ENCODE data around the gene FCER1G.

Gene FCER1G

GRCh38 chr1:161192476-161193465 lies 22.3 kb upstream of the FCER1G start (continued):
- TF ChIP-seq, protein P1, sequence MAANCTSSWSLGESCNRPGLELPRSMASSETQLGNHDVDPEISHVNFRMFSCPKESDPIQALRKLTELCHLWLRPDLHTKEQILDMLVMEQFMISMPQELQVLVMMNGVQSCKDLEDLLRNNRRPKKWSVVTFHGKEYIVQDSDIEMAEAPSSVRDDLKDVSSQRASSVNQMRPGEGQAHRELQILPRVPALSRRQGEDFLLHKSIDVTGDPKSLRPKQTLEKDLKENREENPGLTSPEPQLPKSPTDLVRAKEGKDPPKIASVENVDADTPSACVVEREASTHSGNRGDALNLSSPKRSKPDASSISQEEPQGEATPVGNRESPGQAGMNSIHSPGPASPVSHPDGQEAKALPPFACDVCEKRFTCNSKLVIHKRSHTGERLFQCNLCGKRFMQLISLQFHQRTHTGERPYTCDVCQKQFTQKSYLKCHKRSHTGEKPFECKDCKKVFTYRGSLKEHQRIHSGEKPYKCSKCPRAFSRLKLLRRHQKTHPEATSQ (tag by site-specific recombination; IDR thresholded peaks at IDR 0.05) = no peak
- TF ChIP-seq ZNF169 (tag by site-specific recombination; IDR thresholded peaks at IDR 0.05) (no peak), SALL2 (tag by site-specific recombination; IDR thresholded peaks at IDR 0.05; ENCODE audit: borderline replicate concordance) (no peak), ZBTB8A (tag by site-specific recombination; IDR thresholded peaks at IDR 0.05) (no peak), ZNF26 (tag by site-specific recombination; IDR thresholded peaks at IDR 0.05) (no peak), ZNF624 (tag by site-specific recombination; IDR thresholded peaks at IDR 0.05) (no peak), ZSCAN23 (tag by site-specific recombination; IDR thresholded peaks at IDR 0.05) (no peak), FEZF1 (tag by site-specific recombination; IDR thresholded peaks at IDR 0.05) (no peak), ZBTB10 (tag by site-specific recombination; IDR thresholded peaks at IDR 0.05) (0 out of 2 replicates have a peak, but pooled peaks have one; percentile 35), ZNF423 (tag by site-specific recombination; IDR thresholded peaks at IDR 0.05) (no peak), ZNF335 (tag by site-specific recombination; conservative IDR thresholded peaks at IDR 0.05) (no peak), ZNF558 (tag by site-specific recombination; IDR thresholded peaks at IDR 0.05) (no peak), KLF1 (tag by site-specific recombination; IDR thresholded peaks at IDR 0.05) (no peak), SCRT1 (tag by site-specific recombination; IDR thresholded peaks at IDR 0.05; ENCODE audit: borderline replicate concordance) (no peak), ZNF654 (tag by site-specific recombination; IDR thresholded peaks at IDR 0.05; ENCODE audit: low read depth) (peak; percentile 87), ZFP3 (tag by site-specific recombination; IDR thresholded peaks at IDR 0.05; ENCODE audit: low read depth) (no peak), GLI2 (tag by site-specific recombination; IDR thresholded peaks at IDR 0.05; ENCODE audit: borderline replicate concordance, low read depth) (no peak), ZNF157 (tag by site-specific recombination; IDR thresholded peaks at IDR 0.05) (no peak), ZFP69B (tag by site-specific recombination; IDR thresholded peaks at IDR 0.05) (no peak), ZBTB21 (tag by site-specific recombination; IDR thresholded peaks at IDR 0.05) (no peak), BCL11B (tag by site-specific recombination; IDR thresholded peaks at IDR 0.05; ENCODE audit: low read depth) (no peak), ZNF660 (tag by site-specific recombination; IDR thresholded peaks at IDR 0.05) (0 out of 2 replicates have a peak, but pooled peaks have one; percentile 41), BCL11A (tag by site-specific recombination; IDR thresholded peaks at IDR 0.05; ENCODE audit: low read depth) (no peak), ZNF548 (tag by site-specific recombination; IDR thresholded peaks at IDR 0.05) (no peak), HOXA7 (CRISPR knock-in tag; IDR thresholded peaks at IDR 0.05; ENCODE audit: borderline replicate concordance) (no peak), ZNF10 (tag by site-specific recombination; IDR thresholded peaks at IDR 0.05) (no peak)
- TF ChIP-seq, protein P2, sequence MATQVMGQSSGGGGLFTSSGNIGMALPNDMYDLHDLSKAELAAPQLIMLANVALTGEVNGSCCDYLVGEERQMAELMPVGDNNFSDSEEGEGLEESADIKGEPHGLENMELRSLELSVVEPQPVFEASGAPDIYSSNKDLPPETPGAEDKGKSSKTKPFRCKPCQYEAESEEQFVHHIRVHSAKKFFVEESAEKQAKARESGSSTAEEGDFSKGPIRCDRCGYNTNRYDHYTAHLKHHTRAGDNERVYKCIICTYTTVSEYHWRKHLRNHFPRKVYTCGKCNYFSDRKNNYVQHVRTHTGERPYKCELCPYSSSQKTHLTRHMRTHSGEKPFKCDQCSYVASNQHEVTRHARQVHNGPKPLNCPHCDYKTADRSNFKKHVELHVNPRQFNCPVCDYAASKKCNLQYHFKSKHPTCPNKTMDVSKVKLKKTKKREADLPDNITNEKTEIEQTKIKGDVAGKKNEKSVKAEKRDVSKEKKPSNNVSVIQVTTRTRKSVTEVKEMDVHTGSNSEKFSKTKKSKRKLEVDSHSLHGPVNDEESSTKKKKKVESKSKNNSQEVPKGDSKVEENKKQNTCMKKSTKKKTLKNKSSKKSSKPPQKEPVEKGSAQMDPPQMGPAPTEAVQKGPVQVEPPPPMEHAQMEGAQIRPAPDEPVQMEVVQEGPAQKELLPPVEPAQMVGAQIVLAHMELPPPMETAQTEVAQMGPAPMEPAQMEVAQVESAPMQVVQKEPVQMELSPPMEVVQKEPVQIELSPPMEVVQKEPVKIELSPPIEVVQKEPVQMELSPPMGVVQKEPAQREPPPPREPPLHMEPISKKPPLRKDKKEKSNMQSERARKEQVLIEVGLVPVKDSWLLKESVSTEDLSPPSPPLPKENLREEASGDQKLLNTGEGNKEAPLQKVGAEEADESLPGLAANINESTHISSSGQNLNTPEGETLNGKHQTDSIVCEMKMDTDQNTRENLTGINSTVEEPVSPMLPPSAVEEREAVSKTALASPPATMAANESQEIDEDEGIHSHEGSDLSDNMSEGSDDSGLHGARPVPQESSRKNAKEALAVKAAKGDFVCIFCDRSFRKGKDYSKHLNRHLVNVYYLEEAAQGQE (tag by site-specific recombination; IDR thresholded peaks at IDR 0.05) = no peak
- TF ChIP-seq, protein P3, sequence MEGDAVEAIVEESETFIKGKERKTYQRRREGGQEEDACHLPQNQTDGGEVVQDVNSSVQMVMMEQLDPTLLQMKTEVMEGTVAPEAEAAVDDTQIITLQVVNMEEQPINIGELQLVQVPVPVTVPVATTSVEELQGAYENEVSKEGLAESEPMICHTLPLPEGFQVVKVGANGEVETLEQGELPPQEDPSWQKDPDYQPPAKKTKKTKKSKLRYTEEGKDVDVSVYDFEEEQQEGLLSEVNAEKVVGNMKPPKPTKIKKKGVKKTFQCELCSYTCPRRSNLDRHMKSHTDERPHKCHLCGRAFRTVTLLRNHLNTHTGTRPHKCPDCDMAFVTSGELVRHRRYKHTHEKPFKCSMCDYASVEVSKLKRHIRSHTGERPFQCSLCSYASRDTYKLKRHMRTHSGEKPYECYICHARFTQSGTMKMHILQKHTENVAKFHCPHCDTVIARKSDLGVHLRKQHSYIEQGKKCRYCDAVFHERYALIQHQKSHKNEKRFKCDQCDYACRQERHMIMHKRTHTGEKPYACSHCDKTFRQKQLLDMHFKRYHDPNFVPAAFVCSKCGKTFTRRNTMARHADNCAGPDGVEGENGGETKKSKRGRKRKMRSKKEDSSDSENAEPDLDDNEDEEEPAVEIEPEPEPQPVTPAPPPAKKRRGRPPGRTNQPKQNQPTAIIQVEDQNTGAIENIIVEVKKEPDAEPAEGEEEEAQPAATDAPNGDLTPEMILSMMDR (tag by site-specific recombination; IDR thresholded peaks at IDR 0.05) = peak; percentile 71
